ENCODE data around the gene SLC9A9.

SLC9A9 gene

DNA sequence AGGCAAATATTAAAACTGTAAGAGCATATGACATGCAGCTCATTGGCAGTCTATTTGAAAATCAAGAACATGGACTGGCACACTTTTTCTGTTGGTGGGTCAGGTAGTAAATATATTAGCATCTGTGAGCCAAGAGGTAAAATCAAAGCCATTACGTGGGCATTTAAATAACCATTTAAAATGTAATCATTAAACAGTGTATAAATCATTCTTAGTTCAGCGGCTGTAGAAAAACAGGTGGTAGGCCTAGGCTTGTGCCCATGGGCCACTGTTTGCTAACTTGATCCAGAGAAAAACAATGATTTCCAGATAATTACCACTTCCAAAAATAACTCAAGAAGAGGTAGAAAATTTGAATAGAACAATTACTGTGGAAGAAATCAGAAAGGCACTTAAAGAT, 623.6 kb downstream of the SLC9A9 start:
- ChIA-PET POLR2A (no interaction called here), CTCF (interaction anchor here (1.1 to 1.3 kb wide), 2 partner anchors 61 to 450 kb away, joined by 3 to 4 read pairs; no protein-coding TSS in a partner anchor)
- DNase-seq (ENCODE audit: extremely low spot score), result no peak
- TF ChIP-seq CTCF (IDR thresholded peaks at IDR 0.05; ENCODE audit: control extremely low read depth, extremely low read depth, low read depth, missing control alignments), result no peak

DNA sequence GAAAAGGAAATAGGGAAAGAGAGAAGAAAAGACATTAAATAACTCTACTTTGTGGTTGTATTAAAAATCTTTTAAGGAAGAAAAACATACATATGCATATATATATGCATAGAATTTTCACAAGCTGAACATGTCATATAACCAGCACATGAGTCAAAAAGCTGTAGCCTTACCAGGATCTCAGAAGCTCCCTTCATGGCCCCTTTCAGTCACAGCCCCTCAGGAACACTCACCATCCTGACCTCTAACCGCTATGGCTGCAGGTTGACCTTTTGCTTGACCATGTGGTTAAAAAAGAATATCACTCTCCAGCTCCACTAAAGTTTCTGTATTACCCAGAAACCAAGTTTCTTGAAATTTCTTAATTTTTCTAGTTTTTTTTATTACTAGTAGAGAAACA, 625.3 kb downstream of the SLC9A9 start:
- DNase-seq (ENCODE audit: extremely low spot score), result no peak
- ChIA-PET POLR2A (no interaction called here), CTCF (interaction anchor here (0.8 to 1.5 kb wide), 3 partner anchors 9 to 452 kb away, joined by 3 to 5 read pairs (median 4); no protein-coding TSS in a partner anchor)
- TF ChIP-seq CTCF (IDR thresholded peaks at IDR 0.05; ENCODE audit: control extremely low read depth, extremely low read depth, low read depth, missing control alignments), result no peak

DNA sequence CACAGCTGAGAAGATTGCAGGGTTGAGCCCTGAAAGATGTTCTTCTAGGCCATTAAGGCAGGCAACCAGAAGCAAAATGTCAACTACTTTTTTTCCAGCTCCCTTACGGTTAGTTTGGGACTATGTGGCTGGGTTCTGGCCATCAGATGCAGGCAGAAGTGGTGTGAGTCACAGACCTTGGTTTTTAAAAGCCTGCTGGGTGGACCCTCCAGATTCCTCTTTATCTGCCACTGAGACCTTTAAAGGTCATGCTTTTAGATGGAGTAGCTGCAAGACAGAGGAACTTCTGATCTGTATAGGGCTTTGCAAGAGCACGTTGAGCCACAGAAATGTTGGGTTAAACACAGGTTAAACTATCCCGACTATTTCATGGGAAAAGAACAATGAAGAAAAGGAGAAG, 625.8 kb downstream of the SLC9A9 start:
- no peak for TF ChIP-seq CTCF (IDR thresholded peaks at IDR 0.05; ENCODE audit: control extremely low read depth, extremely low read depth, low read depth, missing control alignments)
- no peak for DNase-seq (ENCODE audit: extremely low spot score)
- CTCF ChIA-PET, result interaction anchor here (0.8 to 2.0 kb wide), 4 partner anchors 9 to 452 kb away, joined by 3 to 7 read pairs (median 4); no protein-coding TSS in a partner anchor
- POLR2A ChIA-PET, result no interaction called here

- CTCF ChIA-PET, result interaction anchor here (0.7 to 2.0 kb wide), 5 partner anchors 11 to 453 kb away, joined by 3 to 7 read pairs (median 3); no protein-coding TSS in a partner anchor
- no peak for TF ChIP-seq CTCF (IDR thresholded peaks at IDR 0.05; ENCODE audit: control extremely low read depth, extremely low read depth, low read depth, missing control alignments)
- no peak for DNase-seq (ENCODE audit: extremely low spot score)
- POLR2A ChIA-PET, result no interaction called here
Observed at GRCh38 chr3:143221446-143221845, 626.8 kb downstream of the SLC9A9 start.

DNA sequence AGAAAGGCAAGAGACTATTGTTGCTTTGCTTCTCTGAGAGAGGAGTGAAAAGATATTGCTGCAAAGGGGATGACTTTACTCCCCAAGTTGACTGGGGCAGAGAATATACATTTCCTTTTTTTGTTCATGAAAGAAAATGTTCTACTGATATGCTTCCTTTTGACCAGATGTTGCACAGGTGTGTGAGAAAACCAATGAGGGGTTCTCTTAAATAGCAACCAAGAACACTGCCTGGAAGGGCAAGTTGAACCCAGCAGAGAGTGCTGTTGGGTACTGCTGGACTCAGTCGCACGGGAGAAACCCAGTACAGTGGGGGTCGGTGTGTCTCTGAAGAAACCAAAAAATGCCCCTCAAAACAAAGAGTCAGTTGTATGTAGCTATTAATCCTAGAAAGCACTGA, 627.5 kb downstream of the SLC9A9 start:
- ChIA-PET CTCF (interaction anchor here (1.1 to 2.0 kb wide), 3 partner anchors 12 to 454 kb away, joined by 3 to 7 read pairs (median 3); no protein-coding TSS in a partner anchor), POLR2A (no interaction called here)
- DNase-seq (ENCODE audit: extremely low spot score), result no peak
- TF ChIP-seq CTCF (IDR thresholded peaks at IDR 0.05; ENCODE audit: control extremely low read depth, extremely low read depth, low read depth, missing control alignments), result no peak

GRCh38 chr3:143218166-143218835, 630.0 kb downstream of the SLC9A9 start:
- DNase-seq (ENCODE audit: extremely low spot score), result no peak
- ChIA-PET POLR2A (no interaction called here), CTCF (interaction anchor here (0.9 to 4.1 kb wide), 4 partner anchors 11 to 455 kb away, joined by 3 to 12 read pairs (median 4); no protein-coding TSS in a partner anchor)
- TF ChIP-seq CTCF (IDR thresholded peaks at IDR 0.05; ENCODE audit: control extremely low read depth, extremely low read depth, low read depth, missing control alignments), result no peak
